DOHH2 (cell line): Measurements from ENCODE around the gene PRG2.

Experiments
- H3F3A ChIP-seq: fragments of 200-600 bp; sonication (generic), shearing (Covaris generic); 2 replicates; pipeline ENCODE4 v1.6.0; 2016; ENCODE audit warnings: antibody characterized with exemption, mild to moderate bottlenecking; ENCODE audit not compliant: control insufficient read depth, insufficient read depth
- H3K27ac ChIP-seq: fragments of 200-600 bp; sonication (generic); 2 replicates; pipeline ENCODE4 v1.5.1; 2014; ENCODE audit warnings: low read depth, mild to moderate bottlenecking, low read length, moderate library complexity
- H3K27me3 ChIP-seq: fragments of 200-600 bp; sonication (generic); 2 replicates; pipeline ENCODE4 v1.6.1; 2014; ENCODE audit warnings: mild to moderate bottlenecking, low read length, mixed read lengths; ENCODE audit not compliant: control insufficient read depth
- H3K36me3 ChIP-seq: fragments of 200-600 bp; sonication (generic); 2 replicates; pipeline ENCODE4 v1.6.1; 2014; ENCODE audit warnings: mild to moderate bottlenecking, low read length, moderate library complexity, mixed read lengths; ENCODE audit not compliant: control insufficient read depth
- H3K4me1 ChIP-seq: fragments of 200-600 bp; sonication (generic); 2 replicates; pipeline ENCODE4 v1.6.1; 2014; ENCODE audit warnings: mild to moderate bottlenecking, low read length, mixed read lengths; ENCODE audit not compliant: control insufficient read depth
- H3K4me2 ChIP-seq: fragments of 200-600 bp; sonication (generic); 2 replicates; pipeline ENCODE4 v1.6.0; 2014; ENCODE audit warnings: mild to moderate bottlenecking, low read length, moderate library complexity
- H3K4me3 ChIP-seq: fragments of 200-600 bp; sonication (generic); 2 replicates; pipeline ENCODE4 v1.5.1; 2014; ENCODE audit warnings: mild to moderate bottlenecking, low read length, mixed read lengths
- H3K79me2 ChIP-seq: fragments of 200-600 bp; sonication (generic); 2 replicates; pipeline ENCODE4 v1.6.1; 2014; ENCODE audit warnings: mild to moderate bottlenecking, low read length, mixed read lengths; ENCODE audit not compliant: control insufficient read depth
- H3K9me2 ChIP-seq: fragments of 200-600 bp; sonication (generic); replicated peaks from 2 replicates; pipeline ENCODE4 v1.6.1; 2014; ENCODE audit warnings: mild to moderate bottlenecking, low read length, mixed read lengths; ENCODE audit not compliant: control insufficient read depth
- H3K9me3 ChIP-seq: fragments of 200-600 bp; sonication (generic); 2 replicates; pipeline ENCODE4 v1.6.1; 2014; ENCODE audit warnings: antibody characterized with exemption, low read length, mixed read lengths; ENCODE audit not compliant: control insufficient read depth, insufficient read depth
- H4K20me1 ChIP-seq: fragments of 200-600 bp; sonication (generic); 2 replicates; pipeline ENCODE4 v1.6.0; 2014; ENCODE audit warnings: low read depth, mild to moderate bottlenecking, antibody characterized with exemption, low read length, moderate library complexity; ENCODE audit not compliant: control insufficient read depth, insufficient read depth
- EZH2phosphoT487 ChIP-seq: fragments of 200-600 bp; sonication (generic); IDR thresholded peaks from 2 replicates; pipeline ENCODE4 v1.6.1; 2017; ENCODE audit warnings: borderline replicate concordance, mild to moderate bottlenecking, antibody characterized with exemption, low read length, moderate library complexity, mixed read lengths
- TF ChIP-seq, protein P1 (sequence below): fragments of 200-600 bp; sonication (generic); IDR thresholded peaks from one replicate; pipeline ENCODE4 v1.5.1; 2014; ENCODE audit warnings: antibody characterized with exemption, mild to moderate bottlenecking, low read depth, low read length; ENCODE audit not compliant: poor library complexity, severe bottlenecking

Gene PRG2

DNA sequence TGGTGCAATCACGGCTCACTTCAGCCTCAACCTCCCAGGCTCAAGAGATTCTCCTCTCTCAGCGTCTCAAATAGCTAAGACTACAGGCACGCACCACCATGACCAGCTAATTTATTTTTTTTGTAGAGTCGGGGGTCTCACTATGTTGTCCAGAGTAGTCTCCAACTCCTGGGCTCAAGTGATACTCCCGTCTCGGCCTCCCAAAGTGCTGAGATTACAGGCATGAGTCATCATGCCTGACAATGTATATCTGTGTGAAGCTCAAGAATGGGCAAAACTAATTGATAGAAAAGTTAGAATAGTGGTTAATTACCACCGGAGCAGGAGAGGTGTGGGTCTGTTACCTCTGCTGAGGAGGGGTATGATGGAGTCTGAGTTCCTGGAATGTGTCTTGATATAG lies 45.6 kb upstream of the PRG2 start:
- Histone ChIP-seq H3K27ac (no peak overlapping the region), H3K36me3 (no peaks in the 10 kb centered on the region), H4K20me1 (no peaks in the 10 kb centered on the region), H3K4me1 (no peaks in the 10 kb centered on the region), H3K9me2 (no peaks in the 10 kb centered on the region), H3F3A (no peaks in the 10 kb centered on the region), H3K79me2 (no peaks in the 10 kb centered on the region), H3K27me3 (no peaks in the 10 kb centered on the region; the same call in 1 of the 2 replicates), H3K4me2 (no peak overlapping the region), H3K9me3 (no peaks in the 10 kb centered on the region), H3K4me3 (no peak overlapping the region)
- TF ChIP-seq, protein P1, sequence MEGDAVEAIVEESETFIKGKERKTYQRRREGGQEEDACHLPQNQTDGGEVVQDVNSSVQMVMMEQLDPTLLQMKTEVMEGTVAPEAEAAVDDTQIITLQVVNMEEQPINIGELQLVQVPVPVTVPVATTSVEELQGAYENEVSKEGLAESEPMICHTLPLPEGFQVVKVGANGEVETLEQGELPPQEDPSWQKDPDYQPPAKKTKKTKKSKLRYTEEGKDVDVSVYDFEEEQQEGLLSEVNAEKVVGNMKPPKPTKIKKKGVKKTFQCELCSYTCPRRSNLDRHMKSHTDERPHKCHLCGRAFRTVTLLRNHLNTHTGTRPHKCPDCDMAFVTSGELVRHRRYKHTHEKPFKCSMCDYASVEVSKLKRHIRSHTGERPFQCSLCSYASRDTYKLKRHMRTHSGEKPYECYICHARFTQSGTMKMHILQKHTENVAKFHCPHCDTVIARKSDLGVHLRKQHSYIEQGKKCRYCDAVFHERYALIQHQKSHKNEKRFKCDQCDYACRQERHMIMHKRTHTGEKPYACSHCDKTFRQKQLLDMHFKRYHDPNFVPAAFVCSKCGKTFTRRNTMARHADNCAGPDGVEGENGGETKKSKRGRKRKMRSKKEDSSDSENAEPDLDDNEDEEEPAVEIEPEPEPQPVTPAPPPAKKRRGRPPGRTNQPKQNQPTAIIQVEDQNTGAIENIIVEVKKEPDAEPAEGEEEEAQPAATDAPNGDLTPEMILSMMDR = no peak
- TF ChIP-seq EZH2phosphoT487 = no peak

DNA sequence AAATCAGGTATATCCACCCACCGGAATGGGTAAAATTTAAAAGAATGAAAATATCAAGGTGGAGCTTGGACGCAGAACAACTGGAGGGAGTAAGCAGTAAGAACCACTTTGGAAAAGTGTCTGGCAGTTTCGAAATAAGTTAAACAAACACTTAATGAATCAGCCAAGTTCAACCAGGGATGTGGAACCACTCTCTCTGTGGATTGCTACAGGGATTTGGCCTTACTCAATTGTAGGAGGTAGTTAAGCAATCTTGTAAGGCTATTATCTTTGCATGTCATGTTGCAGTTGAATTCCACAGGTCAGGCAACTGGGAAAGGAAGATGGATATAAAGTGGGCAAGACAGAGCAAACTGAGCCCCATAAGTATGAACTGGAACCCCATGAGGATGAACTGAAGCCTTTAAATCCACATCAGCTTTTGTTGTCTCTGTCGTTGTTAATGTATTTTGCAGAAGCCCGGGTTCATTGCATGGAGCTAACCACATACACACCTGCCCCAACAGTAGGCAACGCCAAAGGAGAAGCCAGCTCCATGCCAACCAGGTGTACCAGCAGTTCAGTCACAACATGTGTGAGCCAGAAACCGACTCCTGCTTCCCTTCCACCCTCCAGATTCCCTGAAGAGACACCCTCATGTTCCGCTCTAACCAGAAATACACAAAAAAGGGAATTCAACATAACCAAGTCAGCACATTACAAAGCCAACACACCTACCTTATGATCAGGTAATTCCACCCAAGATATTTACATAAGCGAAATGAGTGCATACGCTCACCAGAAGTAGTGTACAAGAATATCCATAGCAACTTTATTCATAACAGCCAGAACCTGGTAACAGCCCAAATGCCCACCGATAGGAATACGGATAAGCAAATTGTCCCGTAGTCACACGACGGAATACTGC lies 44.4 kb upstream of the PRG2 start:
- Histone ChIP-seq H3K36me3 (no peaks in the 10 kb centered on the region), H3K4me1 (no peaks in the 10 kb centered on the region), H3K4me3 (no peak overlapping the region), H3K27me3 (no peaks in the 10 kb centered on the region; the same call in 1 of the 2 replicates), H3K27ac (no peak overlapping the region), H3K4me2 (no peak overlapping the region), H3K9me3 (no peaks in the 10 kb centered on the region), H4K20me1 (no peaks in the 10 kb centered on the region), H3F3A (no peaks in the 10 kb centered on the region), H3K79me2 (no peaks in the 10 kb centered on the region), H3K9me2 (no peaks in the 10 kb centered on the region)
- TF ChIP-seq EZH2phosphoT487 = no peak
- TF ChIP-seq, protein P1 = no peak

DNA sequence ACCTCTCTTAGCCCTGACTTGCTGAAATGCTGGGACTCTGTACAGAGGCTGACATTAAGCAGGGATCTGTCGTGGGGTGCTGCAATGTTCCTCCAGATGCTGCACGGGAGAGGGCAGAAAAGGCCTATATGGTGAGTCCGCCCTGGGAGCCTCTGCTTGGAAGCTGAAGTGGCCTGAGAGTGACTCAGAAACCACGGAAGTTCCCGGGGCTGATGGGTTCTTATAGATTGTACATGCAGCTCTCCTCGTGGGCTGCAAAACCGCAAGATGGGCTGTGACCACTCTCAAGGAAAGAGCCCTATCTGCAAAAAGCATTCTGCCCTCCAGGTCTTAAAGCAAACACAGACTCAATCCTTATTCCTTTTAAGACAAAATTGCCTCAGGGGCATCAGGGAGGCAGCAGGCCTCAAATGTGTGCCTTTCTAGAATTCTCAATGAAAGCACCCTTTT lies 42.3 kb upstream of the PRG2 start:
- H3K4me3 ChIP-seq = no peak overlapping the region
- no peaks in the 10 kb centered on the region for H3K9me2 ChIP-seq
- TF ChIP-seq, protein P1 = no peak
- TF ChIP-seq EZH2phosphoT487 = no peak
- H3K27me3 ChIP-seq = no peaks in the 10 kb centered on the region; the same call in 1 of the 2 replicates
- no peak overlapping the region for H3K27ac ChIP-seq
- peaks cover under 1% of the 10 kb centered on the region for H3K4me1 ChIP-seq
- H3K36me3 ChIP-seq = no peaks in the 10 kb centered on the region
- no peaks in the 10 kb centered on the region for H3K9me3 ChIP-seq
- H3F3A ChIP-seq = no peaks in the 10 kb centered on the region
- no peak overlapping the region for H3K4me2 ChIP-seq
- H3K79me2 ChIP-seq = no peaks in the 10 kb centered on the region
- no peaks in the 10 kb centered on the region for H4K20me1 ChIP-seq
